Vagina (tissue), 2 donors: ENCODE measurements around the gene NXPH4. TPM values are rescaled to one million over a fixed set of nuclear protein-coding genes. Genes with fewer than 3 reads are reported as not detected.

ENCODE experiments used
- DNase-seq, 2 donors: peaks; one replicate each; pipeline ENCODE4 v3.0.0-alpha.2; 2017; ENCODE audit errors: extremely low spot score in 2 of 2
- H3K27ac ChIP-seq: fragments of 200-600 bp; sonication (generic); one replicate; pipeline ENCODE4 v1.5.1; 2019
- H3K27me3 ChIP-seq: fragments of 200-600 bp; sonication (generic); one replicate; pipeline ENCODE4 v1.5.1; 2019
- H3K36me3 ChIP-seq, 2 donors: fragments of 200-600 bp; sonication (generic); one replicate each; pipeline ENCODE4 v1.5.1; 2017 to 2019
- H3K4me1 ChIP-seq: fragments of 200-600 bp; sonication (generic); one replicate; pipeline ENCODE4 v1.5.1; 2019
- H3K4me3 ChIP-seq, 2 donors: fragments of 200-600 bp; sonication (generic); 1 replicate in 1 of 2; 2 replicates in 1 of 2; pipeline ENCODE4 v1.5.1; 2016 to 2019
- H3K9me3 ChIP-seq: fragments of 200-600 bp; sonication (generic); one replicate; pipeline ENCODE4 v1.5.1; 2019
- CTCF ChIP-seq, 3 experiments: fragments of 450-650 bp in 2 of 3; fragments of 200-600 bp in 1 of 3; sonication (generic) in 1 of 3; IDR thresholded peaks; one replicate each; pipeline ENCODE4 v1.5.1; 2017 to 2019; ENCODE audit warnings: antibody characterized with exemption in 3 of 3, mild to moderate bottlenecking in 2 of 3, moderate library complexity in 2 of 3
- POLR2A ChIP-seq, 2 donors: fragments of 450-650 bp; IDR thresholded peaks; one replicate each; pipeline ENCODE4 v1.6.1; 2017; ENCODE audit warnings: antibody characterized with exemption in 2 of 2, mild to moderate bottlenecking in 2 of 2, moderate library complexity in 2 of 2
- POLR2AphosphoS5 ChIP-seq, 2 donors: sonication (generic); formaldehyde crosslinking; IDR thresholded peaks; one replicate each; pipeline ENCODE4 v1.9.0; 2017; ENCODE audit warnings: antibody characterized with exemption in 2 of 2, mild to moderate bottlenecking in 2 of 2, low read depth in 1 of 2; ENCODE audit not compliant: insufficient read depth in 1 of 2
- intact Hi-C: fragments of 100-400 bp; cut with DNase I; formaldehyde crosslinking; loops from one replicate; pipeline ENCODE4 v1.15.1; 2023
- total RNA-seq: library from RNA; depleted of rRNA; stranded (reverse); fragments of >200 nt; gene quantifications from one replicate; pipeline ENCODE4 v1.2.3, GENCODE V29; 2016

NXPH4 gene
- total RNA-seq, 1 donor from 2014 or later = 3.2 TPM

GRCh38 chr12:57176139-57176477 is 40.5 kb upstream of the NXPH4 start:
- Histone ChIP-seq H3K9me3 (no peaks in the 10 kb centered on the region), H3K27ac (peak overlapping the region; percentile 69), H3K4me1 (peaks cover 63% of the 10 kb centered on the region), H3K36me3 (peaks cover 0 to 57% of the 10 kb centered on the region in 2 donors), H3K27me3 (no peaks in the 10 kb centered on the region), H3K4me3 (peak overlapping the region in 1 of 2 donors; percentile 9)
- TF ChIP-seq POLR2A (IDR thresholded peaks at IDR 0.05) (no peak), CTCF (IDR thresholded peaks at IDR 0.05) (no peak), POLR2AphosphoS5 (IDR thresholded peaks at IDR 0.05; ENCODE audit: insufficient read depth in 1 of 2, low read depth in 1 of 2) (no peak)
- DNase-seq = no peak
- intact Hi-C loops = loop anchor here (10.0 kb wide), 1 partner anchor 101 kb away; the partner anchor contains the start of gene NEMP1

GRCh38 chr12:57176846-57177245 is 39.7 kb upstream of the NXPH4 start:
- no peaks in the 10 kb centered on the region for H3K27me3 ChIP-seq
- TF ChIP-seq POLR2A (IDR thresholded peaks at IDR 0.05) = no peak
- TF ChIP-seq POLR2AphosphoS5 (IDR thresholded peaks at IDR 0.05; ENCODE audit: insufficient read depth in 1 of 2, low read depth in 1 of 2) = peak in 1 of 2 donors; percentile 13
- H3K4me1 ChIP-seq = peaks cover 62% of the 10 kb centered on the region
- no peaks in the 10 kb centered on the region for H3K9me3 ChIP-seq
- intact Hi-C loops = loop anchor here (10.0 kb wide), 1 partner anchor 102 kb away; the partner anchor contains the start of gene NEMP1
- peaks cover 0 to 58% of the 10 kb centered on the region in 2 donors for H3K36me3 ChIP-seq
- H3K27ac ChIP-seq = peak overlapping the region; percentile 69
- no peak overlapping the region for H3K4me3 ChIP-seq
- no peak for DNase-seq

- Histone ChIP-seq H3K4me1 (peaks cover 62% of the 10 kb centered on the region), H3K9me3 (no peaks in the 10 kb centered on the region), H3K36me3 (peaks cover 0 to 58% of the 10 kb centered on the region in 2 donors), H3K4me3 (no peak overlapping the region), H3K27ac (peak overlapping the region; percentile 17), H3K27me3 (no peaks in the 10 kb centered on the region)
- intact Hi-C loops = loop anchor here (10.0 kb wide), 1 partner anchor 103 kb away; the partner anchor contains the start of gene NEMP1
- TF ChIP-seq CTCF (IDR thresholded peaks at IDR 0.05) (no peak), POLR2AphosphoS5 (IDR thresholded peaks at IDR 0.05; ENCODE audit: insufficient read depth in 1 of 2, low read depth in 1 of 2) (no peak), POLR2A (IDR thresholded peaks at IDR 0.05) (no peak)
- no peak for DNase-seq
Measured at GRCh38 chr12:57177354-57177753, 39.2 kb upstream of the NXPH4 start.

GRCh38 chr12:57178213-57178612 is 38.4 kb upstream of the NXPH4 start:
- TF ChIP-seq POLR2AphosphoS5 (IDR thresholded peaks at IDR 0.05; ENCODE audit: insufficient read depth in 1 of 2, low read depth in 1 of 2) (no peak), CTCF (IDR thresholded peaks at IDR 0.05) (no peak), POLR2A (IDR thresholded peaks at IDR 0.05) (no peak)
- Histone ChIP-seq H3K27me3 (no peaks in the 10 kb centered on the region), H3K9me3 (no peaks in the 10 kb centered on the region), H3K4me3 (no peak overlapping the region), H3K27ac (no peak overlapping the region), H3K4me1 (peaks cover 60% of the 10 kb centered on the region), H3K36me3 (peaks cover 0 to 59% of the 10 kb centered on the region in 2 donors)
- DNase-seq = no peak
- intact Hi-C loops = loop anchor here (10.0 kb wide), 1 partner anchor 103 kb away; the partner anchor contains the start of gene NEMP1

- Histone ChIP-seq H3K27ac (peak overlapping the region; percentile 27), H3K36me3 (peaks cover 0 to 61% of the 10 kb centered on the region in 2 donors), H3K4me3 (no peak overlapping the region), H3K9me3 (no peaks in the 10 kb centered on the region), H3K27me3 (no peaks in the 10 kb centered on the region), H3K4me1 (peaks cover 56% of the 10 kb centered on the region)
- intact Hi-C loops = loop anchor here (10.0 kb wide), 1 partner anchor 105 kb away; the partner anchor contains the start of gene NEMP1
- TF ChIP-seq CTCF (IDR thresholded peaks at IDR 0.05) = no peak
- no peak for TF ChIP-seq POLR2AphosphoS5 (IDR thresholded peaks at IDR 0.05; ENCODE audit: insufficient read depth in 1 of 2, low read depth in 1 of 2)
- TF ChIP-seq POLR2A (IDR thresholded peaks at IDR 0.05) = no peak
- DNase-seq = no peak
Measured at GRCh38 chr12:57179331-57180086, 37.1 kb upstream of the NXPH4 start.
